ENCODE measurements around the gene DEPP1.
A peak's percentile ranks its signal among the peaks of the same experiment; 100 is the strongest.

- TF ChIP-seq CHD2 (IDR thresholded peaks at IDR 0.05; ENCODE audit: borderline replicate concordance, low read depth, low read length), result no peak
- TF ChIP-seq NR2C1 (IDR thresholded peaks at IDR 0.05), result no peak
- TF ChIP-seq POLR2A (IDR thresholded peaks at IDR 0.05; ENCODE audit: low read depth, low read length), result no peak
- TF ChIP-seq LARP7 (IDR thresholded peaks at IDR 0.05), result no peak
- TF ChIP-seq TARDBP (IDR thresholded peaks at IDR 0.05; ENCODE audit: borderline replicate concordance), result no peak
- TF ChIP-seq ZBTB4 (CRISPR knock-in tag; IDR thresholded peaks at IDR 0.05), result no peak
- TF ChIP-seq CTCF (IDR thresholded peaks at IDR 0.05 in 2 of 3, conservative IDR thresholded peaks at IDR 0.05 in 1 of 3; ENCODE audit: control insufficient read depth in 2 of 3, extremely low read depth in 1 of 3, insufficient read depth in 1 of 3, low read depth in 3 of 3, low read length in 3 of 3), result peak; percentile 65 to 83 (median 80)
These were observed 30.0 kb upstream of the DEPP1 start for GRCh38 chr10:45008524-45009161.
